ENCODE results near the gene NDUFAB1. TPM values are rescaled to one million over a fixed set of nuclear protein-coding genes. Genes with fewer than 3 reads are reported as not detected.
"Not testable (repeated sequence)": the region's sequence is repeated elsewhere in the genome, so short reads cannot be mapped to it uniquely, and the experiment has no call there.

NDUFAB1 gene
- total RNA-seq, 3 donors from 2014 or later: 101 to 126 (median 115) TPM

- Histone ChIP-seq H3K4me3 (no peak overlapping the region), H3K4me1 (ENCODE audit: low read depth) (no peaks in the 10 kb centered on the region), H3K9me3 (no peaks in the 10 kb centered on the region), H3K36me3 (ENCODE audit: low read depth) (no peaks in the 10 kb centered on the region)
- no peak for TF ChIP-seq CTCF (IDR thresholded peaks at IDR 0.05)
- DNase-seq (no peak), ATAC-seq (no peak)
- intact Hi-C loops (cut with DNase I, micrococcal nuclease): no loop called here
These were observed 38.4 kb upstream of the NDUFAB1 start for GRCh38 chr16:23634461-23635036.

GRCh38 chr16:23631874-23632273, 35.8 kb upstream of the NDUFAB1 start:
- H3K36me3 ChIP-seq (ENCODE audit: low read depth); DNase-seq; H3K9me3 ChIP-seq; intact Hi-C loops (cut with DNase I, micrococcal nuclease); H3K4me3 ChIP-seq; H3K4me1 ChIP-seq (ENCODE audit: low read depth); ATAC-seq: not testable (repeated sequence)

- ATAC-seq: no peak
- Histone ChIP-seq H3K36me3 (ENCODE audit: low read depth) (no peaks in the 10 kb centered on the region), H3K9me3 (no peaks in the 10 kb centered on the region), H3K4me3 (no peak overlapping the region), H3K4me1 (ENCODE audit: low read depth) (no peaks in the 10 kb centered on the region)
- no peak for DNase-seq
- TF ChIP-seq CTCF (IDR thresholded peaks at IDR 0.05): no peak
- intact Hi-C loops (cut with DNase I, micrococcal nuclease): no loop called here
These were observed 33.4 kb upstream of the NDUFAB1 start for GRCh38 chr16:23629516-23629915.

- no peak overlapping the region for H3K4me3 ChIP-seq
- intact Hi-C loops (cut with DNase I, micrococcal nuclease): no loop called here
- DNase-seq (no peak), ATAC-seq (no peak)
- no peak for TF ChIP-seq CTCF (IDR thresholded peaks at IDR 0.05)
- H3K4me1 ChIP-seq (ENCODE audit: low read depth): no peaks in the 10 kb centered on the region
- no peaks in the 10 kb centered on the region for H3K36me3 ChIP-seq (ENCODE audit: low read depth)
- H3K9me3 ChIP-seq: no peaks in the 10 kb centered on the region
These were observed 28.0 kb upstream of the NDUFAB1 start for GRCh38 chr16:23624092-23624491.

GRCh38 chr16:23615805-23616204, 19.7 kb upstream of the NDUFAB1 start:
- no peaks in the 10 kb centered on the region for H3K36me3 ChIP-seq (ENCODE audit: low read depth)
- TF ChIP-seq CTCF (IDR thresholded peaks at IDR 0.05): no peak
- H3K4me3 ChIP-seq: no peak overlapping the region
- no peaks in the 10 kb centered on the region for H3K4me1 ChIP-seq (ENCODE audit: low read depth)
- no peaks in the 10 kb centered on the region for H3K9me3 ChIP-seq
- peak; percentile 83 for ATAC-seq
- intact Hi-C loops (cut with DNase I, micrococcal nuclease): no loop called here
- peak in 1 of 3 donors; percentile 28 for DNase-seq

GRCh38 chr16:23611936-23612335, 15.8 kb upstream of the NDUFAB1 start:
- TF ChIP-seq CTCF (IDR thresholded peaks at IDR 0.05): no peak
- DNase-seq (no peak), ATAC-seq (no peak)
- H3K36me3 ChIP-seq (ENCODE audit: low read depth): no peaks in the 10 kb centered on the region
- intact Hi-C loops (cut with DNase I, micrococcal nuclease): no loop called here
- H3K4me1 ChIP-seq (ENCODE audit: low read depth): no peaks in the 10 kb centered on the region
- H3K4me3 ChIP-seq: no peak overlapping the region
- H3K9me3 ChIP-seq: no peaks in the 10 kb centered on the region

GRCh38 chr16:23610905-23611304, 14.8 kb upstream of the NDUFAB1 start:
- DNase-seq; ATAC-seq; H3K36me3 ChIP-seq (ENCODE audit: low read depth); H3K4me3 ChIP-seq; H3K4me1 ChIP-seq (ENCODE audit: low read depth); H3K9me3 ChIP-seq; intact Hi-C loops (cut with DNase I, micrococcal nuclease): not testable (repeated sequence)

Data from mucosa of descending colon (tissue), 3 donors.